ENCODE results near the gene FXYD6. TPM values are rescaled to one million over a fixed set of nuclear protein-coding genes. Genes with fewer than 3 reads are reported as not detected.

FXYD6 gene
- total and polyA plus RNA-seq, 2 of the 8 experiments (the other 6 are each of a cell fraction or from before 2014, with no cell fraction given) = 44.6 to 117 TPM

DNA sequence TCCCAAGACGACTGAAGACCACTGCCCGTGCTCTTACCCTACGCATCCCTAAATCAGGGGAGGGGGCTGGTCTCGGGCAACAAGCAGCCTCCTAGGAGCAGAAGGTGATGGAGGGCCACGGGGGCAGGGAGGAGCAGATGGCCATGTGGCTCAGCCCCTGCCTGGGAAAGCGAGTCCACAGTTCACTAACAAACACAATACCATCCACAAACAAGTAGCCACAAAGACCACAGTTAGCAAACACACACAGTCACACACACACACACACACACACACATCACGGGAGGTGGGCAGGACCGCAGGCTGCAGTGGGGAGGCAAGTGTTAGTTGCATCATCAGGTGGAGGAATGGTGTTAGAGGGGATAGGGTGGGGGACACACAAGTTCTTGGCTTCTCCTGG is 38.7 kb downstream of the FXYD6 start:
- 0 out of 2 replicates have a peak overlapping the region, but pooled peaks have one; percentile 71 for H2BK5ac ChIP-seq (ENCODE audit: low read depth, low read length)
- H4K5ac ChIP-seq (ENCODE audit: insufficient read length, low read depth, low read length) = no peak overlapping the region
- H2AK5ac ChIP-seq (ENCODE audit: low read depth, low read length) = no peak overlapping the region; the same call in 1 of the 2 replicates
- no peak overlapping the region for H3K9ac ChIP-seq (replicated peaks in 1 of 4; ENCODE audit: extremely low read depth in 1 of 4, low read depth in 3 of 4, low read length in 3 of 4)
- H3K4me3 ChIP-seq (ENCODE audit: extremely low read depth in 1 of 4, insufficient read depth in 2 of 4, low read depth in 3 of 4, low read length in 4 of 4) = no peak overlapping the region
- no peaks in the 10 kb centered on the region; a peak in 1 of 8 replicates for H3K36me3 ChIP-seq (ENCODE audit: control insufficient read depth in 2 of 4, insufficient read depth in 4 of 4, low read length in 3 of 4)
- H3K79me1 ChIP-seq (ENCODE audit: low read depth, low read length) = no peaks in the 10 kb centered on the region
- no peak overlapping the region for H4K91ac ChIP-seq (replicated peaks; ENCODE audit: insufficient read length, low read length)
- H2AFZ ChIP-seq (ENCODE audit: low read length) = no peak overlapping the region
- H3K4me2 ChIP-seq (ENCODE audit: insufficient read depth in 1 of 2, low read depth in 2 of 2, low read length in 2 of 2) = no peak overlapping the region
- no peaks in the 10 kb centered on the region for H3K27me3 ChIP-seq (replicated peaks in 1 of 4; ENCODE audit: control insufficient read depth in 3 of 4, extremely low read depth in 1 of 4, insufficient read depth in 3 of 4, low read length in 3 of 4)
- no peaks in the 10 kb centered on the region for H3K79me2 ChIP-seq (ENCODE audit: control insufficient read depth in 1 of 2, insufficient read depth in 2 of 2, low read length in 2 of 2)
- no peak overlapping the region; the same call in 1 of the 2 replicates for H4K8ac ChIP-seq (ENCODE audit: extremely low read depth, insufficient read depth, low read length)
- no peak overlapping the region for H3K18ac ChIP-seq (ENCODE audit: extremely low read depth, low read length)
- no peak overlapping the region for H3K14ac ChIP-seq (ENCODE audit: insufficient read length)
- H4K20me1 ChIP-seq (replicated peaks in 1 of 2; ENCODE audit: control insufficient read depth in 1 of 2, insufficient read depth in 2 of 2, low read length in 2 of 2) = no peaks in the 10 kb centered on the region
- DNase-seq (ENCODE audit: low read depth in 1 of 2, low spot score in 2 of 2) = no peak
- H3K4me1 ChIP-seq (replicated peaks in 1 of 4; ENCODE audit: control insufficient read depth in 3 of 4, insufficient read depth in 4 of 4, low read length in 3 of 4) = peaks cover 0 to 6% (median 0%) of the 10 kb centered on the region in 4 experiments; a peak in 2 of 7 replicates
- no peak for FAIRE-seq
- H3K23me2 ChIP-seq (ENCODE audit: low read depth, low read length) = no peaks in the 10 kb centered on the region; the same call in 1 of the 2 replicates
- H2BK20ac ChIP-seq (ENCODE audit: low read length) = no peak overlapping the region
- no peak overlapping the region for H2BK120ac ChIP-seq (replicated peaks; ENCODE audit: low read depth, low read length)
- CTCF ChIA-PET (ENCODE audit: partially characterized antibody) = interaction anchor here (0.7 to 11.9 kb wide), 5 partner anchors 29 to 109 kb away, joined by 3 to 91 read pairs (median 3); no protein-coding TSS in a partner anchor
- H2BK15ac ChIP-seq (ENCODE audit: low read length) = no peak overlapping the region
- no peak overlapping the region for H3K4ac ChIP-seq (replicated peaks; ENCODE audit: insufficient read length, low read depth, low read length)
- POLR2A ChIA-PET (ENCODE audit: partially characterized antibody) = interaction anchor here (0.7 kb wide), 1 partner anchor 99 kb away, joined by 4 read pairs; no protein-coding TSS in a partner anchor
- H2BK12ac ChIP-seq (ENCODE audit: low read depth, low read length) = no peak overlapping the region
- no peak overlapping the region for H3K23ac ChIP-seq (ENCODE audit: insufficient read length)
- no peaks in the 10 kb centered on the region for H3K9me3 ChIP-seq (ENCODE audit: insufficient read depth in 2 of 2, low read depth in 1 of 2, low read length in 1 of 2)
- no peak overlapping the region for H3K27ac ChIP-seq (ENCODE audit: low read depth, low read length)
- 83% methylated on average over 8 of the region's 8 CpGs; no CpG with 5 or more reads in 1 of the 2 experiments for WGBS, 2 experiments (ENCODE audit: extremely low coverage in 1 of 2, insufficient coverage in 1 of 2, insufficient read length in 1 of 2, insufficient replicate concordance in 2 of 2, low coverage in 1 of 2, low lambda C conversion rate in 2 of 2, missing lambda C conversion rate in 1 of 2)
- H3K56ac ChIP-seq (replicated peaks; ENCODE audit: insufficient read length, low read depth, low read length) = no peak overlapping the region
- TF ChIP-seq CBX8 (IDR thresholded peaks at IDR 0.05; ENCODE audit: borderline replicate concordance, low read depth, low read length) = no peak
